Stomach (tissue), 4 donors: Measurements from ENCODE around the gene ADRM1.

Source experiments
- POLR2A ChIP-seq, 4 donors: fragments of 450-650 bp; IDR thresholded peaks; one replicate each; pipeline ENCODE4 v1.6.1; 2016; ENCODE audit warnings: antibody characterized with exemption in 4 of 4, control low read depth in 2 of 4, mild to moderate bottlenecking in 1 of 4, moderate library complexity in 1 of 4
- POLR2AphosphoS5 ChIP-seq, 3 donors: sonication (generic); formaldehyde crosslinking; IDR thresholded peaks; one replicate each; pipeline ENCODE4 v1.6.1; 2016; ENCODE audit warnings: antibody characterized with exemption in 3 of 3
- TF ChIP-seq, protein P1 (sequence below), 7 experiments: fragments of 450-650 bp in 4 of 7; fragments of 200-600 bp in 3 of 7; sonication (generic) in 3 of 7; IDR thresholded peaks; one replicate each; pipeline ENCODE4 v1.5.1; 2016 to 2019; ENCODE audit warnings: antibody characterized with exemption in 7 of 7, control low read depth in 2 of 7, mild to moderate bottlenecking in 1 of 7

DNA sequence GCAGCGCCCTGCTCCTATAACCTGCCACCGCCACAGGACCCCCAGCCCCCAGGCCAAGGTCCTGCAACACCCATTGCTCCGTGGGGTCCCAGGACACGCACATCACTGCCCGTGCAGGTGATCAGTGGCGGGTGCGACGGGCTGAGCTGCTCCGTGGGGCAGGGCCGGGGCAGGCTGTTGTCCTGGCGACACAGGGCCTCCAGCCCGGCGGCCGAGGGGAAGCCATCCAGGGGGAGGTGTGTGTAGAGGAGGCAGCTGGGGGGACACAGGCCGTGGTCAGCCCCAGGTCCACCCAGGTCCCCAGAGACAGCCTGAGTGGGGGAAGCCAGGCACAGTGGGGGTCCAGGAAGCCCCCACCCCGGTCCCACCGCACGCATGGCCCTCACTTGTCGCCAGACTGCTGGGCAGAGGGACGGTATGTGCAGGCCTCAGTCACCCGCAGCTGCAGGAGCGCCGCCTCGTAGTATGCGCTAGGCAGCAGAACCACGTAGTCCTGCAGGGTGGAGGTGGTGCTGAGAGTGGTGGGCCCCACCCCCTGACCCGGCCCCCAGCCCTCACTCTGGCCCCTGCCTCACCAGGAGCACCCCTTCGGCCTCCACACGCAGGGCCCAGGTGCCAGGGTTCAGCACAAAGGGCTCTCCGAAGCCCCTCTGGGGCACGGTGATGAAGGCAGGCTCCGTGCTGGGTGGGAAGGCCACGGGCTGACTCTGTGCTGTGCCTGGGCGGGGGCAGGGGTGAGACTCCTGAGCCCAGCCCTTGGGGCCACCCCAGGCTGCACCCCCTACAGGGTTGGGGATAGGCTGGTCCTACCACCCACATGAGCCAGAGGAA lies 30.4 kb downstream of the ADRM1 start:
- TF ChIP-seq, protein P1, sequence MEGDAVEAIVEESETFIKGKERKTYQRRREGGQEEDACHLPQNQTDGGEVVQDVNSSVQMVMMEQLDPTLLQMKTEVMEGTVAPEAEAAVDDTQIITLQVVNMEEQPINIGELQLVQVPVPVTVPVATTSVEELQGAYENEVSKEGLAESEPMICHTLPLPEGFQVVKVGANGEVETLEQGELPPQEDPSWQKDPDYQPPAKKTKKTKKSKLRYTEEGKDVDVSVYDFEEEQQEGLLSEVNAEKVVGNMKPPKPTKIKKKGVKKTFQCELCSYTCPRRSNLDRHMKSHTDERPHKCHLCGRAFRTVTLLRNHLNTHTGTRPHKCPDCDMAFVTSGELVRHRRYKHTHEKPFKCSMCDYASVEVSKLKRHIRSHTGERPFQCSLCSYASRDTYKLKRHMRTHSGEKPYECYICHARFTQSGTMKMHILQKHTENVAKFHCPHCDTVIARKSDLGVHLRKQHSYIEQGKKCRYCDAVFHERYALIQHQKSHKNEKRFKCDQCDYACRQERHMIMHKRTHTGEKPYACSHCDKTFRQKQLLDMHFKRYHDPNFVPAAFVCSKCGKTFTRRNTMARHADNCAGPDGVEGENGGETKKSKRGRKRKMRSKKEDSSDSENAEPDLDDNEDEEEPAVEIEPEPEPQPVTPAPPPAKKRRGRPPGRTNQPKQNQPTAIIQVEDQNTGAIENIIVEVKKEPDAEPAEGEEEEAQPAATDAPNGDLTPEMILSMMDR (IDR thresholded peaks at IDR 0.05), result no peak
- no peak for TF ChIP-seq POLR2A (IDR thresholded peaks at IDR 0.05)
- no peak for TF ChIP-seq POLR2AphosphoS5 (IDR thresholded peaks at IDR 0.05)
